ENCODE measurements around the gene HSCB.
"Not testable (repeated sequence)": the region's sequence is repeated elsewhere in the genome, so short reads cannot be mapped to it uniquely, and the experiment has no call there.

The HSCB gene

DNA sequence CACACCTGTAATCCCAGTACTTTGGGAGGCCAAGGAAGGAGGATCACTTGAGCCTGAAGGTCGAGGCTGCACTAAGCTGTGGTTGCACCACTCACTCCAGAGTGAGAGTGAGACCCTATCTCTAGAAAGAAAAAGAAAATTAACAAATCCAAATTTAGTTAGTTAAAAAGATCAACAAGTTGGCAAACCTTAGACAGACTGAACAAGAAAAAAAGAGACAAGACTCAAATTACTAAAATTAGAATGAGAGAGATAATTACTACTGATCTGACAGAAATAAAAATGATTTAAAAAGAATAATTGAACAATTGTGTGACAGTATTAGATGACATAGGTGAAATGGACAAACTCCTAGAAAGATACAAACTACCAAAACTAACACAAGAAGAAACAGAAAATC lies 13.8 kb upstream of the HSCB start:
- TF ChIP-seq, protein P1, sequence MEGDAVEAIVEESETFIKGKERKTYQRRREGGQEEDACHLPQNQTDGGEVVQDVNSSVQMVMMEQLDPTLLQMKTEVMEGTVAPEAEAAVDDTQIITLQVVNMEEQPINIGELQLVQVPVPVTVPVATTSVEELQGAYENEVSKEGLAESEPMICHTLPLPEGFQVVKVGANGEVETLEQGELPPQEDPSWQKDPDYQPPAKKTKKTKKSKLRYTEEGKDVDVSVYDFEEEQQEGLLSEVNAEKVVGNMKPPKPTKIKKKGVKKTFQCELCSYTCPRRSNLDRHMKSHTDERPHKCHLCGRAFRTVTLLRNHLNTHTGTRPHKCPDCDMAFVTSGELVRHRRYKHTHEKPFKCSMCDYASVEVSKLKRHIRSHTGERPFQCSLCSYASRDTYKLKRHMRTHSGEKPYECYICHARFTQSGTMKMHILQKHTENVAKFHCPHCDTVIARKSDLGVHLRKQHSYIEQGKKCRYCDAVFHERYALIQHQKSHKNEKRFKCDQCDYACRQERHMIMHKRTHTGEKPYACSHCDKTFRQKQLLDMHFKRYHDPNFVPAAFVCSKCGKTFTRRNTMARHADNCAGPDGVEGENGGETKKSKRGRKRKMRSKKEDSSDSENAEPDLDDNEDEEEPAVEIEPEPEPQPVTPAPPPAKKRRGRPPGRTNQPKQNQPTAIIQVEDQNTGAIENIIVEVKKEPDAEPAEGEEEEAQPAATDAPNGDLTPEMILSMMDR (IDR thresholded peaks at IDR 0.05; ENCODE audit: insufficient read depth, low read depth, low read length, missing control alignments), result no peak
- DNase-seq (ENCODE audit: low read depth), result no peak
- no peak overlapping the region for H3K4me3 ChIP-seq (ENCODE audit: low read depth, low read length)

- H3K4me3 ChIP-seq (ENCODE audit: low read depth, low read length), result no peak overlapping the region
- TF ChIP-seq, protein P1 (IDR thresholded peaks at IDR 0.05; ENCODE audit: insufficient read depth, low read depth, low read length, missing control alignments), result no peak
- no peak for DNase-seq (ENCODE audit: low read depth)
Measured at GRCh38 chr22:28728621-28729313, 13.1 kb upstream of the HSCB start.

DNA sequence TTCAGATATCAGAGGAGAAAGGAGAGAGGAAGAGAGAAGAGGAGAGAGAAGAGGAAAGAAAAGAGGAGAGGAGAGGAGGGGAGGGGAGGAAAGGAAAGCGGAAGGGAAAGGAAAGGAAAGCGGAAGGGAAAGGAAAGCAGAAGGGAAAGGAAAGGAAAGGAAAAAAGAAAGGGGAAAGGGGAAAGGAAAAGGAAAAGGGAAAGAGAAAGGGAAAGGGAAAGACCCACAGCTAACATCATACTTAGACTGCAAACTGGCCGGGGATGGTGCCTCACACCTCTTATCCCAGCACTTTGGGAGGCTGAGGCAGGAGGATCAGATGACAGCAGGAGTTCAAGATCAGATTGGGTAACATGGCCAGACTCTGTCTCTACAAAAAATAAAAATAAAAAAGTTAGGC lies 11.7 kb upstream of the HSCB start:
- TF ChIP-seq, protein P1 (IDR thresholded peaks at IDR 0.05; ENCODE audit: insufficient read depth, low read depth, low read length, missing control alignments), result no peak
- no peak overlapping the region for H3K4me3 ChIP-seq (ENCODE audit: low read depth, low read length)
- no peak for DNase-seq (ENCODE audit: low read depth)

- H3K4me3 ChIP-seq (ENCODE audit: low read depth, low read length), result no peak overlapping the region
- TF ChIP-seq, protein P1 (IDR thresholded peaks at IDR 0.05; ENCODE audit: insufficient read depth, low read depth, low read length, missing control alignments), result no peak
- DNase-seq (ENCODE audit: low read depth), result no peak
Measured at GRCh38 chr22:28734393-28734792, 7.4 kb upstream of the HSCB start.

DNA sequence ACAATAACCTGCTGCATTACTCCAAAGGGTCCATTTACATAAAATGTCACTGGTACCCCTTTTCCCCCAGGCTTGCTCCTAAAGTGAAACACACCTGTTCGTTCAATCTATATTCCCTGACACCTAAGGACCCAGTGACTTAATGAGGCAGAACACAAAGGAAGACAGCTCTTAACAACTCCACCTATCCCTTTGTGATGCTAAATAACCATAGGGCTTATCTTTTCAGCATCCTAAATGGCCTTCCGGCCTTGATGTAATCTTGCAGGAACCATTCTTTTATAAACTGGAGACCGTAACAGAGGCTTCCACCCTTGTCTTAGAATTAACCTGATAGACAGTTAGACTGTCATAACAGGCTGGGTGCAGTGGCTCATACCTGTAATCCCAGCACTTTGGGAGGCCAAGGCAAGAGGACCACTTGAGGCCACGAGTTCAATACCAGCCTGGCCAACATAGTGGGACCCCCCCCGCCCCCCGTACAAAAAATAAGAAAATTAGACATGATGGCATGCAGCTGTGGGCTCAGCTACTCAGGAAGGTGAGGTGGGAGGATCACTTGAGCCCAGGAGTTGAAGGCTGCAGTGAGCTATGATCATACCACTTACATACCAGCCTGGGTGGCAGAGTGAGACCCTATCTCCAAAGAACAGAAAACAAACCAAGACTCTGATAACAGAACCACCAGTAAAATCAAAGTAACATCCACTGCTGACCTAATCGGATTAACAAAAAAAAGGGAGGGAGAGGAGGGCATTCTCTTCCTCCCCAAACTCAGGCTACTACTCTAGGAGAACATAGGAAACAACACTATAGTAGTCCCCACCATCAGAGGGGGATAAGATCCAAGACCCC lies 5.3 kb upstream of the HSCB start:
- no peak overlapping the region for H3K4me3 ChIP-seq (ENCODE audit: low read depth, low read length)
- no peak for DNase-seq (ENCODE audit: low read depth)
- TF ChIP-seq, protein P1 (IDR thresholded peaks at IDR 0.05; ENCODE audit: insufficient read depth, low read depth, low read length, missing control alignments), result no peak

- DNase-seq (ENCODE audit: low read depth), result no peak
- TF ChIP-seq, protein P1 (IDR thresholded peaks at IDR 0.05; ENCODE audit: insufficient read depth, low read depth, low read length, missing control alignments), result no peak
- no peak overlapping the region for H3K4me3 ChIP-seq (ENCODE audit: low read depth, low read length)
Measured at GRCh38 chr22:28737701-28738100, 4.1 kb upstream of the HSCB start.

DNA sequence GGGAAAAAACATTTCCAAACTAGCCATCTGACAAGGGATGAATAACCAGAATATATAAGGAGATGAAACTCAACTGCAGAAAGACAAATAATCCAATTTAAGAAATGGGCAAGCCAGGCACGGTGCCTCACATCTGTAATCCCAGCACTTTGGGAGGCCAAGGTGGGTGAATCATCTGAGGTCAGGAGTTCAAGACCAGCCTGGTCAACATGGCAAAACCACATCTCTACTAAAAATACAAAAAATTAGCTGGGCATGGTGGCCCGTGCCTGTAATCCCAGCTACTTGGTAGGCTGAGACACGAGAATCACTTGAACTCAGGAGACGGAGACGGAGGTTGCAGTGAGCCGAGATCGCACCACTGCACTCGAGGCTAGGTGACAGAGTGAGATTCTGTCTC lies 3.0 kb upstream of the HSCB start:
- not testable (repeated sequence) for DNase-seq (ENCODE audit: low read depth)

More for the DNA sequence above, 3.0 kb upstream of the HSCB start:
- not testable (repeated sequence) for H3K4me3 ChIP-seq (ENCODE audit: low read depth, low read length)
